IMR-90 (cell line): Measurements from ENCODE around the gene PAX2. TPM values are rescaled to one million over a fixed set of nuclear protein-coding genes. Genes with fewer than 3 reads are reported as not detected.

ENCODE experiments used
- ATAC-seq: fragments of 200-7000 bp; cut with Tn5 transposase; 2 replicates; pipeline ENCODE4 v1.9.1; 2020; ENCODE audit warnings: low read depth, mild to moderate bottlenecking, moderate library complexity
- Bru-seq: library from RNA; stranded (reverse); fragments of 400-500 nt; gene quantifications from one replicate; lab custom pipeline; 2021; lab: Mats Ljungman, UMichigan
- BruChase-seq, 2 experiments: library from RNA; stranded (reverse); fragments of 400-500 nt; gene quantifications; one replicate each; lab custom pipeline; 2021; lab: Mats Ljungman, UMichigan
- BruUV-seq: library from RNA; stranded (reverse); fragments of 400-500 nt; replicated peaks from 2 replicates; lab custom pipeline; 2021; lab: Mats Ljungman, UMichigan
- CTCF ChIA-PET: fragments of 300-600 bp; formaldehyde crosslinking; extraction: SDS; loops from one replicate; lab custom pipeline; 2021; ENCODE audit warnings: antibody characterized with exemption; lab: Yijun Ruan, JAX
- POLR2A ChIA-PET: fragments of 300-600 bp; sonication (Branson Sonifier 250); formaldehyde crosslinking; loops from one replicate; lab custom pipeline; 2022; ENCODE audit warnings: antibody characterized with exemption; ENCODE audit not compliant: unreplicated experiment; lab: Charles Lee
- DNase-seq: peaks from one replicate; pipeline ENCODE4 v3.0.0; 2013
- H2AFZ ChIP-seq: replicated peaks from 2 replicates; pipeline ENCODE3; 2013; ENCODE audit warnings: low read length, mild to moderate bottlenecking; ENCODE audit not compliant: poor library complexity
- H2AK5ac ChIP-seq: 2 replicates; pipeline ENCODE4 v1.6.1; 2013; ENCODE audit warnings: low read depth, low read length, inconsistent platforms
- H2AK9ac ChIP-seq: replicated peaks from 2 replicates; pipeline ENCODE3; 2013; ENCODE audit warnings: mild to moderate bottlenecking, low read depth, low read length, moderate library complexity; ENCODE audit not compliant: poor library complexity
- H2BK120ac ChIP-seq: 2 replicates; pipeline ENCODE4 v1.6.1; 2013; ENCODE audit warnings: low read depth, low read length, inconsistent platforms
- H2BK15ac ChIP-seq: 3 replicates; pipeline ENCODE4 v1.6.1; 2013; ENCODE audit warnings: low read depth, low read length, inconsistent platforms
- H2BK20ac ChIP-seq: 2 replicates; pipeline ENCODE4 v1.6.1; 2013; ENCODE audit warnings: low read depth, mild to moderate bottlenecking, inconsistent platforms, low read length, moderate library complexity
- H2BK5ac ChIP-seq: 2 replicates; pipeline ENCODE4 v1.6.1; 2013; ENCODE audit warnings: mild to moderate bottlenecking, low read depth, low read length, inconsistent platforms; ENCODE audit not compliant: poor library complexity, severe bottlenecking
- H3K14ac ChIP-seq: replicated peaks from 2 replicates; pipeline ENCODE4 v1.6.1; 2013; ENCODE audit warnings: low read depth, low read length, inconsistent platforms
- H3K18ac ChIP-seq: 2 replicates; pipeline ENCODE4 v1.6.1; 2013; ENCODE audit warnings: low read depth, low read length, control low read depth
- H3K23ac ChIP-seq: 2 replicates; pipeline ENCODE4 v1.6.1; 2013; ENCODE audit warnings: low read depth, low read length, inconsistent platforms
- H3K27ac ChIP-seq: 2 replicates; pipeline ENCODE4 v1.5.1; 2013; ENCODE audit warnings: mild to moderate bottlenecking, control low read depth, low read length; ENCODE audit not compliant: insufficient read depth
- H3K27me3 ChIP-seq: 2 replicates; pipeline ENCODE4 v1.6.1; 2013; ENCODE audit warnings: low read length; ENCODE audit not compliant: control insufficient read depth, insufficient read depth
- H3K36me3 ChIP-seq: 2 replicates; pipeline ENCODE4 v1.6.1; 2013; ENCODE audit warnings: low read length, mixed read lengths; ENCODE audit not compliant: control insufficient read depth, insufficient read depth
- H3K4ac ChIP-seq: 2 replicates; pipeline ENCODE4 v1.6.1; 2013; ENCODE audit warnings: low read depth, low read length, inconsistent platforms
- H3K4me1 ChIP-seq: 2 replicates; pipeline ENCODE4 v1.6.1; 2013; ENCODE audit warnings: low read length, mixed read lengths; ENCODE audit not compliant: control insufficient read depth, insufficient read depth
- H3K4me2 ChIP-seq: 2 replicates; pipeline ENCODE4 v1.6.1; 2013; ENCODE audit warnings: low read depth, mild to moderate bottlenecking, control low read depth, low read length, moderate library complexity
- H3K4me3 ChIP-seq: 2 replicates; pipeline ENCODE4 v1.5.1; 2013; ENCODE audit warnings: low read depth, mild to moderate bottlenecking, control low read depth, low read length, moderate library complexity; ENCODE audit not compliant: insufficient read depth
- H3K56ac ChIP-seq: 2 replicates; pipeline ENCODE4 v1.6.1; 2013; ENCODE audit warnings: low read length, inconsistent platforms; ENCODE audit not compliant: insufficient read depth; ENCODE audit errors: extremely low read depth
- H3K79me1 ChIP-seq, 2 experiments: 2 replicates each; pipeline ENCODE4 v1.6.1; 2013; ENCODE audit warnings: low read length in 2 of 2, inconsistent platforms in 1 of 2, low read depth in 1 of 2
- H3K9ac ChIP-seq: 2 replicates; pipeline ENCODE4 v1.6.1; 2013; ENCODE audit warnings: low read depth, low read length, control low read depth
- H3K9me1 ChIP-seq: 2 replicates; pipeline ENCODE4 v1.6.1; 2013; ENCODE audit warnings: low read length, inconsistent platforms; ENCODE audit not compliant: insufficient read depth
- H3K9me3 ChIP-seq: 2 replicates; pipeline ENCODE4 v1.6.1; 2013; ENCODE audit warnings: low read length; ENCODE audit not compliant: control insufficient read depth, insufficient read depth
- H4K20me1 ChIP-seq: 2 replicates; pipeline ENCODE4 v1.6.1; 2013; ENCODE audit warnings: low read length, inconsistent platforms; ENCODE audit not compliant: insufficient read depth
- H4K5ac ChIP-seq: 2 replicates; pipeline ENCODE4 v1.6.1; 2013; ENCODE audit warnings: mild to moderate bottlenecking, low read depth, low read length, control low read depth
- H4K8ac ChIP-seq, 2 experiments: 2 replicates each; pipeline ENCODE4 v1.6.1; 2013; ENCODE audit warnings: low read depth in 2 of 2, low read length in 2 of 2, control low read depth in 1 of 2, inconsistent platforms in 1 of 2
- H4K91ac ChIP-seq: 2 replicates; pipeline ENCODE4 v1.6.1; 2013; ENCODE audit warnings: low read depth, low read length, inconsistent platforms; ENCODE audit not compliant: insufficient read depth
- BHLHE40 ChIP-seq: fragments of 150-350 bp; IDR thresholded peaks from 2 replicates; pipeline ENCODE4 v1.6.1; 2016; ENCODE audit warnings: mild to moderate bottlenecking, low read depth, low read length
- CEBPB ChIP-seq: IDR thresholded peaks from 2 replicates; pipeline ENCODE4 v1.6.1; 2012; ENCODE audit warnings: low read depth, low read length, improper control_type of control experiment
- CHD1 ChIP-seq: IDR thresholded peaks from 2 replicates; pipeline ENCODE4 v1.6.1; 2012; ENCODE audit warnings: low read depth, low read length, improper control_type of control experiment
- FOS ChIP-seq: fragments of 150-350 bp; IDR thresholded peaks from 2 replicates; pipeline ENCODE4 v1.6.1; 2016; ENCODE audit warnings: low read depth, low read length
- MAFK ChIP-seq: IDR thresholded peaks from 2 replicates; pipeline ENCODE4 v1.6.1; 2012; ENCODE audit warnings: low read depth, low read length, improper control_type of control experiment
- MAZ ChIP-seq: IDR thresholded peaks from 2 replicates; pipeline ENCODE4 v1.6.1; 2012; ENCODE audit warnings: low read depth, mild to moderate bottlenecking, low read length, improper control_type of control experiment, moderate library complexity, borderline replicate concordance
- MXI1 ChIP-seq: IDR thresholded peaks from 2 replicates; pipeline ENCODE4 v1.6.1; 2012; ENCODE audit warnings: low read depth, mild to moderate bottlenecking, low read length, moderate library complexity, borderline replicate concordance
- NFE2L2 ChIP-seq: fragments of 150-350 bp; IDR thresholded peaks from 2 replicates; pipeline ENCODE4 v1.6.1; 2016; ENCODE audit warnings: low read depth, mild to moderate bottlenecking, low read length
- POLR2A ChIP-seq: IDR thresholded peaks from 2 replicates; pipeline ENCODE4 v1.6.1; 2012; ENCODE audit warnings: mild to moderate bottlenecking, low read depth, low read length
- RCOR1 ChIP-seq: IDR thresholded peaks from 2 replicates; pipeline ENCODE4 v1.6.1; 2012; ENCODE audit warnings: mild to moderate bottlenecking, low read length, improper control_type of control experiment; ENCODE audit not compliant: insufficient replicate concordance
- SMC3 ChIP-seq: fragments of 150-350 bp; IDR thresholded peaks from 2 replicates; pipeline ENCODE4 v1.6.1; 2016; ENCODE audit warnings: low read depth, mild to moderate bottlenecking, antibody characterized with exemption, low read length, moderate library complexity
- WGBS, 2 experiments: methylation state at CpG; one replicate each; pipeline versions ENCODE4 v1.1.5 to v1.1.7; 2013; ENCODE audit warnings: missing lambda C conversion rate in 2 of 2; ENCODE audit not compliant: insufficient read length in 1 of 2; ENCODE audit errors: extremely low coverage in 2 of 2; 5-methylcytosine and 5-hydroxymethylcytosine counted together
- dilution Hi-C: fragments of 300-500 bp; cut with HindIII; formaldehyde crosslinking; loops from one replicate; pipeline ENCODE4 v1.14.3; 2018; ENCODE audit warnings: low sequenced_read_pairs; ENCODE audit not compliant: unreplicated experiment
- in situ Hi-C: fragments of 300-500 bp; cut with MboI; formaldehyde crosslinking; loops from 3 replicates; pipeline ENCODE4 v1.14.3; 2019; ENCODE audit warnings: low sequenced_read_pairs, inconsistent platforms, mixed read lengths
- intact Hi-C: fragments of 100-400 bp; cut with micrococcal nuclease; formaldehyde crosslinking; loops from 2 replicates; pipeline ENCODE4 v1.10.0; 2022
- long read RNA-seq: library from polyadenylated mRNA; unstranded; transcript quantifications from one replicate; pipeline ENCODE4 v2.0.0, GENCODE V29; 2021; ENCODE audit not compliant: unreplicated experiment
- polyA plus RNA-seq, 3 experiments: library from polyadenylated mRNA; depleted of rRNA; stranded (reverse); fragments of >200 nt; gene quantifications; 2 replicates each; pipeline ENCODE4 v1.2.3, GENCODE V29; 2012; ENCODE audit warnings: low replicate concordance in 1 of 3
- total RNA-seq: library from RNA; depleted of rRNA; stranded (reverse); fragments of >200 nt; gene quantifications from 2 replicates; pipeline ENCODE4 v1.2.3, GENCODE V29; 2012; rRNA removed
- TF ChIP-seq, protein P1 (sequence below): fragments of 150-350 bp; IDR thresholded peaks from 2 replicates; pipeline ENCODE4 v1.6.1; 2017; ENCODE audit warnings: mild to moderate bottlenecking, antibody characterized with exemption, low read length, low read depth
- TF ChIP-seq, protein P2 (sequence below): fragments of 150-350 bp; IDR thresholded peaks from 2 replicates; pipeline ENCODE4 v1.6.1; 2016; ENCODE audit warnings: low read depth, mild to moderate bottlenecking, low read length, moderate library complexity, borderline replicate concordance

The PAX2 gene
- total RNA-seq (not detected in 2 replicates), polyA plus RNA-seq (2012; rRNA removed) (not detected in 2 replicates), Bru-seq, nascent RNA (percentile 1 among the genes with signal in this experiment), BruChase-seq, experiment 1, labeled RNA remaining after a 6-hour chase (not detected), BruChase-seq, experiment 2, labeled RNA remaining after a 2-hour chase (percentile 4 among the genes with signal in this experiment)
- polyA plus RNA-seq (2012; cell fraction: cytosol; rRNA removed), result not detected in 2 replicates
- not detected in 2 replicates for polyA plus RNA-seq (2012; cell fraction: nucleus; rRNA removed; ENCODE audit: low replicate concordance)
- long read RNA-seq, result 0 reads

DNA sequence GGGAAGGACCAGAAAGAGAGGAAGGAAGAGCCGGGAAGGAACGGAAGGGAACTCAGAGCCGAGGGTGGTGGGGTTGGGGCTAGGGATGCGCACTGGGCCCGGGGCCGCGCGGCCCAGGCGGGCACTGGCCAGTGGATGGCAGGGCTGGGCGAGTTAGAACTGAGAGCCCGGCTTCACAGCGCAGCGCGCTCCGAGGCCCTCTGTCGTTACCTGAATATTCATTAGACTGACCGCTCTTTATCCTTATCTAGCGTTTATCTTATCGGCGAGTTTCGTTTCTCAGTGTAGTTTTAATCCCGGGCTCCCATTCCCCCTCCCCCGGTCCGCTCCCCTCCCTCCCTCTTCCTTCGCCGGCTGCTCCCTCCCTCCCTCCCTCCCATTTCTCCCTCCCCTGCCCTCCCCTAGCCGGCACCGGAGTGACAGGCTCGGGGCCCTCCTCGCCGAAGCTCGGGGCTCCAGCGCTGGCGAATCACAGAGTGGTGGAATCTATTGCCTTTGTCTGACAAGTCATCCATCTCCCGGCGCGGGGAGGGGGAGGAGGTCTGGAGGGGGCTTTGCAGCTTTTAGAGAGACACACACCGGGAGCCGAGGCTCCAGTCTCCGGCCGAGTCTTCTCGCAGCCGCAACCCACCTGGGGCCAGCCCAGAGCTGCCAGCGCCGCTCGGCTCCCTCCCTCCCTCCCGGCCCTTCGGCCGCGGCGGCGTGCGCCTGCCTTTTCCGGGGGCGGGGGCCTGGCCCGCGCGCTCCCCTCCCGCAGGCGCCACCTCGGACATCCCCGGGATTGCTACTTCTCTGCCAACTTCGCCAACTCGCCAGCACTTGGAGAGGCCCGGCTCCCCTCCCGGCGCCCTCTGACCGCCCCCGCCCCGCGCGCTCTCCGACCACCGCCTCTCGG, at the start of gene PAX2:
Gene PAX2, plus strand, starts transcription at position 596 of the 895 bp plus-strand sequence. CDS start 679 bp downstream, outside the sequence.
- peak within 1 kb of the TSS; percentile 56 for H2AFZ ChIP-seq
- H3K56ac ChIP-seq, result no peak within 1 kb of the TSS
- no peak within 1 kb of the TSS for H4K8ac ChIP-seq
- H3K4me2 ChIP-seq, result peak within 1 kb of the TSS; percentile 63; the same call in 1 of the 2 replicates
- no peak within 1 kb of the TSS for H3K27ac ChIP-seq
- no peak within 1 kb of the TSS for H2BK120ac ChIP-seq
- H2BK5ac ChIP-seq, result no peak within 1 kb of the TSS
- peaks cover 5% of the 10 kb centered on the region; the same call in 1 of the 2 replicates for H4K20me1 ChIP-seq
- no peaks in the 10 kb centered on the region for H3K9me1 ChIP-seq
- BruUV-seq, result no TSS peak
- 0 out of 2 replicates have a peak within 1 kb of the TSS, but pooled peaks have one; percentile 59 for H3K23ac ChIP-seq
- in situ Hi-C loops, result no loop called here
- H2BK20ac ChIP-seq, result no peak within 1 kb of the TSS
- no peak for TF ChIP-seq CHD1
- TF ChIP-seq CEBPB, result no peak
- no peak for TF ChIP-seq FOS
- no peak for TF ChIP-seq RCOR1
- TF ChIP-seq MXI1, result no peak
- TF ChIP-seq, protein P1, sequence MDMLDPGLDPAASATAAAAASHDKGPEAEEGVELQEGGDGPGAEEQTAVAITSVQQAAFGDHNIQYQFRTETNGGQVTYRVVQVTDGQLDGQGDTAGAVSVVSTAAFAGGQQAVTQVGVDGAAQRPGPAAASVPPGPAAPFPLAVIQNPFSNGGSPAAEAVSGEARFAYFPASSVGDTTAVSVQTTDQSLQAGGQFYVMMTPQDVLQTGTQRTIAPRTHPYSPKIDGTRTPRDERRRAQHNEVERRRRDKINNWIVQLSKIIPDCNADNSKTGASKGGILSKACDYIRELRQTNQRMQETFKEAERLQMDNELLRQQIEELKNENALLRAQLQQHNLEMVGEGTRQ, result no peak
- TF ChIP-seq, protein P2, sequence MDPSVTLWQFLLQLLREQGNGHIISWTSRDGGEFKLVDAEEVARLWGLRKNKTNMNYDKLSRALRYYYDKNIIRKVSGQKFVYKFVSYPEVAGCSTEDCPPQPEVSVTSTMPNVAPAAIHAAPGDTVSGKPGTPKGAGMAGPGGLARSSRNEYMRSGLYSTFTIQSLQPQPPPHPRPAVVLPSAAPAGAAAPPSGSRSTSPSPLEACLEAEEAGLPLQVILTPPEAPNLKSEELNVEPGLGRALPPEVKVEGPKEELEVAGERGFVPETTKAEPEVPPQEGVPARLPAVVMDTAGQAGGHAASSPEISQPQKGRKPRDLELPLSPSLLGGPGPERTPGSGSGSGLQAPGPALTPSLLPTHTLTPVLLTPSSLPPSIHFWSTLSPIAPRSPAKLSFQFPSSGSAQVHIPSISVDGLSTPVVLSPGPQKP, result no peak
- no peak for TF ChIP-seq NFE2L2
- no peak for TF ChIP-seq POLR2A
- TF ChIP-seq MAZ, result no peak
- TF ChIP-seq SMC3, result no peak
- TF ChIP-seq MAFK, result no peak
- TF ChIP-seq BHLHE40, result no peak
- no peak within 1 kb of the TSS for H2AK9ac ChIP-seq
- POLR2A ChIA-PET, result interaction anchor here (0.7 kb wide), 1 partner anchor 9 kb away, joined by 7 read pairs; no protein-coding TSS in a partner anchor
- H3K4ac ChIP-seq, result no peak within 1 kb of the TSS
- H3K4me3 ChIP-seq, result no peak within 1 kb of the TSS
- H4K91ac ChIP-seq, result no peak within 1 kb of the TSS
- CTCF ChIA-PET, result no interaction called here
- peak; percentile 27; the same call in 1 of the 2 replicates for ATAC-seq
- H3K9me3 ChIP-seq, result no peaks in the 10 kb centered on the region; the same call in 1 of the 2 replicates
- H2BK15ac ChIP-seq, result no peak within 1 kb of the TSS
- H2AK5ac ChIP-seq, result no peak within 1 kb of the TSS
- H3K9ac ChIP-seq, result no peak within 1 kb of the TSS
- dilution Hi-C loops, result no loop called here
- WGBS, 2 experiments, result 1% methylated on average over 36 of the region's 75 CpGs; no CpG with 5 or more reads in 1 of the 2 experiments
- H3K14ac ChIP-seq, result no peak within 1 kb of the TSS
- no peak for DNase-seq
- intact Hi-C loops, result loop anchor here (5.0 to 10.0 kb wide), 2 partner anchors 130 to 183 kb away; no protein-coding TSS in a partner anchor
- no peak within 1 kb of the TSS for H3K18ac ChIP-seq
- H3K4me1 ChIP-seq, result no peaks in the 10 kb centered on the region
- no peak within 1 kb of the TSS for H4K5ac ChIP-seq
- H3K27me3 ChIP-seq, result peaks cover 95% of the 10 kb centered on the region
- H3K36me3 ChIP-seq, result no peaks in the 10 kb centered on the region
- H3K79me1 ChIP-seq, result no peaks in the 10 kb centered on the region
